Measurements from ENCODE around the gene CCP110.

CCP110 gene

GRCh38 chr16:19555938-19556771 is 32.4 kb downstream of the CCP110 start:
- peak; percentile 66 for DNase-seq

- DNase-seq, result no peak
Observed at GRCh38 chr16:19559242-19559910, 35.6 kb downstream of the CCP110 start.

- no peak for DNase-seq
Observed at GRCh38 chr16:19560078-19560477, 36.3 kb downstream of the CCP110 start.

- DNase-seq, result no peak
Observed at GRCh38 chr16:19563377-19563776, 39.6 kb downstream of the CCP110 start.

GRCh38 chr16:19566362-19566761 is 42.6 kb downstream of the CCP110 start:
- no peak for DNase-seq

- no peak for DNase-seq
Observed at GRCh38 chr16:19567560-19567959, 43.8 kb downstream of the CCP110 start.

GRCh38 chr16:19573997-19574396 is 50.3 kb downstream of the CCP110 start:
- no peak for DNase-seq

- no peak for DNase-seq
Observed at GRCh38 chr16:19574615-19575014, 50.9 kb downstream of the CCP110 start.

- no peak for DNase-seq
Observed at GRCh38 chr16:19578378-19578971, 54.7 kb downstream of the CCP110 start.

GRCh38 chr16:19582050-19582831 is 58.5 kb downstream of the CCP110 start:
- no peak for DNase-seq

GRCh38 chr16:19583665-19584300 is 60.0 kb downstream of the CCP110 start:
- peak; percentile 64 for DNase-seq

- no peak for DNase-seq
Observed at GRCh38 chr16:19588661-19589060, 64.9 kb downstream of the CCP110 start.

GRCh38 chr16:19589106-19589505 is 65.4 kb downstream of the CCP110 start:
- no peak for DNase-seq

GRCh38 chr16:19589771-19590302 is 66.1 kb downstream of the CCP110 start:
- DNase-seq, result no peak

GRCh38 chr16:19595043-19595767 is 71.5 kb downstream of the CCP110 start:
- no peak for DNase-seq

- DNase-seq, result no peak
Observed at GRCh38 chr16:19598805-19599510, 75.2 kb downstream of the CCP110 start.

GRCh38 chr16:19599968-19600716 is 76.4 kb downstream of the CCP110 start:
- no peak for DNase-seq

GRCh38 chr16:19601083-19601976 is 77.6 kb downstream of the CCP110 start:
- DNase-seq, result no peak
